ENCODE measurements around the gene DHX35.

- TF ChIP-seq, protein P1, sequence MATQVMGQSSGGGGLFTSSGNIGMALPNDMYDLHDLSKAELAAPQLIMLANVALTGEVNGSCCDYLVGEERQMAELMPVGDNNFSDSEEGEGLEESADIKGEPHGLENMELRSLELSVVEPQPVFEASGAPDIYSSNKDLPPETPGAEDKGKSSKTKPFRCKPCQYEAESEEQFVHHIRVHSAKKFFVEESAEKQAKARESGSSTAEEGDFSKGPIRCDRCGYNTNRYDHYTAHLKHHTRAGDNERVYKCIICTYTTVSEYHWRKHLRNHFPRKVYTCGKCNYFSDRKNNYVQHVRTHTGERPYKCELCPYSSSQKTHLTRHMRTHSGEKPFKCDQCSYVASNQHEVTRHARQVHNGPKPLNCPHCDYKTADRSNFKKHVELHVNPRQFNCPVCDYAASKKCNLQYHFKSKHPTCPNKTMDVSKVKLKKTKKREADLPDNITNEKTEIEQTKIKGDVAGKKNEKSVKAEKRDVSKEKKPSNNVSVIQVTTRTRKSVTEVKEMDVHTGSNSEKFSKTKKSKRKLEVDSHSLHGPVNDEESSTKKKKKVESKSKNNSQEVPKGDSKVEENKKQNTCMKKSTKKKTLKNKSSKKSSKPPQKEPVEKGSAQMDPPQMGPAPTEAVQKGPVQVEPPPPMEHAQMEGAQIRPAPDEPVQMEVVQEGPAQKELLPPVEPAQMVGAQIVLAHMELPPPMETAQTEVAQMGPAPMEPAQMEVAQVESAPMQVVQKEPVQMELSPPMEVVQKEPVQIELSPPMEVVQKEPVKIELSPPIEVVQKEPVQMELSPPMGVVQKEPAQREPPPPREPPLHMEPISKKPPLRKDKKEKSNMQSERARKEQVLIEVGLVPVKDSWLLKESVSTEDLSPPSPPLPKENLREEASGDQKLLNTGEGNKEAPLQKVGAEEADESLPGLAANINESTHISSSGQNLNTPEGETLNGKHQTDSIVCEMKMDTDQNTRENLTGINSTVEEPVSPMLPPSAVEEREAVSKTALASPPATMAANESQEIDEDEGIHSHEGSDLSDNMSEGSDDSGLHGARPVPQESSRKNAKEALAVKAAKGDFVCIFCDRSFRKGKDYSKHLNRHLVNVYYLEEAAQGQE (IDR thresholded peaks at IDR 0.05; ENCODE audit: borderline replicate concordance), result no peak
- TF ChIP-seq POLR2AphosphoS5 (IDR thresholded peaks at IDR 0.05), result no peak
- no peak for TF ChIP-seq EZH2 (IDR thresholded peaks at IDR 0.05; ENCODE audit: borderline replicate concordance, insufficient read depth, low read length, poor library complexity, severe bottlenecking)
- TF ChIP-seq, protein P2, sequence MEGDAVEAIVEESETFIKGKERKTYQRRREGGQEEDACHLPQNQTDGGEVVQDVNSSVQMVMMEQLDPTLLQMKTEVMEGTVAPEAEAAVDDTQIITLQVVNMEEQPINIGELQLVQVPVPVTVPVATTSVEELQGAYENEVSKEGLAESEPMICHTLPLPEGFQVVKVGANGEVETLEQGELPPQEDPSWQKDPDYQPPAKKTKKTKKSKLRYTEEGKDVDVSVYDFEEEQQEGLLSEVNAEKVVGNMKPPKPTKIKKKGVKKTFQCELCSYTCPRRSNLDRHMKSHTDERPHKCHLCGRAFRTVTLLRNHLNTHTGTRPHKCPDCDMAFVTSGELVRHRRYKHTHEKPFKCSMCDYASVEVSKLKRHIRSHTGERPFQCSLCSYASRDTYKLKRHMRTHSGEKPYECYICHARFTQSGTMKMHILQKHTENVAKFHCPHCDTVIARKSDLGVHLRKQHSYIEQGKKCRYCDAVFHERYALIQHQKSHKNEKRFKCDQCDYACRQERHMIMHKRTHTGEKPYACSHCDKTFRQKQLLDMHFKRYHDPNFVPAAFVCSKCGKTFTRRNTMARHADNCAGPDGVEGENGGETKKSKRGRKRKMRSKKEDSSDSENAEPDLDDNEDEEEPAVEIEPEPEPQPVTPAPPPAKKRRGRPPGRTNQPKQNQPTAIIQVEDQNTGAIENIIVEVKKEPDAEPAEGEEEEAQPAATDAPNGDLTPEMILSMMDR (IDR thresholded peaks at IDR 0.05; ENCODE audit: poor library complexity, severe bottlenecking), result no peak
Measured at GRCh38 chr20:38990728-38991127, 28.6 kb downstream of the DHX35 start.

Measured in neural cell (in vitro differentiated cells).